H1 (cell line): ENCODE measurements around the gene SPATA6L. TPM values are rescaled to one million over a fixed set of nuclear protein-coding genes. Genes with fewer than 3 reads are reported as not detected.

Experiments used
- CTCF ChIA-PET: fragments of 300-600 bp; sonication (Branson Sonifier 250); formaldehyde crosslinking; loops from one replicate; lab custom pipeline; 2021; ENCODE audit not compliant: partially characterized antibody; lab: Charles Lee
- POLR2A ChIA-PET: fragments of 300-600 bp; sonication (Branson Sonifier 250); formaldehyde crosslinking; loops from one replicate; lab custom pipeline; 2021; ENCODE audit warnings: inconsistent platforms; ENCODE audit not compliant: partially characterized antibody; lab: Charles Lee
- DNase-seq, 2 experiments: peaks; one replicate each; pipeline versions ENCODE4 v3.0.0 to v3.0.0-alpha.2; 2010 to 2022; ENCODE audit warnings: low spot score in 2 of 2, low read depth in 1 of 2, mixed read lengths in 1 of 2
- FAIRE-seq: peaks from 2 replicates; lab custom pipeline; 2011; peaks lifted over from hg19 to GRCh38; lab: Jason Lieb, UNC
- H2AFZ ChIP-seq: 2 replicates; pipeline ENCODE4 v1.8.1; 2012; ENCODE audit warnings: low read length, inconsistent platforms
- H2AK5ac ChIP-seq: 2 replicates; pipeline ENCODE4 v1.6.1; 2013; ENCODE audit warnings: low read depth, low read length
- H2BK120ac ChIP-seq: replicated peaks from 2 replicates; pipeline ENCODE3; 2013; ENCODE audit warnings: low read depth, low read length, inconsistent platforms
- H2BK12ac ChIP-seq: 2 replicates; pipeline ENCODE4 v1.6.1; 2013; ENCODE audit warnings: low read depth, low read length
- H2BK15ac ChIP-seq: 2 replicates; pipeline ENCODE4 v1.6.1; 2013; ENCODE audit warnings: low read length
- H2BK20ac ChIP-seq: 2 replicates; pipeline ENCODE4 v1.6.1; 2013; ENCODE audit warnings: low read length
- H2BK5ac ChIP-seq: 2 replicates; pipeline ENCODE4 v1.6.1; 2013; ENCODE audit warnings: low read depth, low read length
- H3K14ac ChIP-seq: 2 replicates; pipeline ENCODE4 v1.6.1; 2013; ENCODE audit warnings: inconsistent platforms; ENCODE audit not compliant: insufficient read length
- H3K18ac ChIP-seq: 2 replicates; pipeline ENCODE4 v1.6.1; 2013; ENCODE audit warnings: low read length; ENCODE audit errors: extremely low read depth
- H3K23ac ChIP-seq: 2 replicates; pipeline ENCODE4 v1.6.1; 2013; ENCODE audit warnings: inconsistent platforms; ENCODE audit not compliant: insufficient read length
- H3K23me2 ChIP-seq: 2 replicates; pipeline ENCODE4 v1.6.1; 2013; ENCODE audit warnings: low read depth, low read length
- H3K27ac ChIP-seq: 2 replicates; pipeline ENCODE4 v1.6.1; 2011; ENCODE audit warnings: low read depth, low read length, inconsistent platforms
- H3K27me3 ChIP-seq, 4 experiments: replicated peaks in 1 of 4; 1 replicate in 1 of 4; 2 replicates in 3 of 4; pipeline versions ENCODE4 v1.6.1 to v1.8.1; 2011 to 2013; ENCODE audit warnings: low read length in 3 of 4, mild to moderate bottlenecking in 3 of 4, inconsistent platforms in 2 of 4, mixed read lengths in 2 of 4, moderate library complexity in 1 of 4; ENCODE audit not compliant: control insufficient read depth in 3 of 4, insufficient read depth in 3 of 4; ENCODE audit errors: extremely low read depth in 1 of 4
- H3K36me3 ChIP-seq, 4 experiments: 2 replicates each; pipeline versions ENCODE4 v1.6.1 to v1.8.1; 2011 to 2013; ENCODE audit warnings: mild to moderate bottlenecking in 4 of 4, low read length in 3 of 4, moderate library complexity in 2 of 4, control low read depth in 1 of 4, inconsistent platforms in 1 of 4; ENCODE audit not compliant: insufficient read depth in 4 of 4, control insufficient read depth in 2 of 4
- H3K4ac ChIP-seq: replicated peaks from 2 replicates; pipeline ENCODE3; 2013; ENCODE audit warnings: low read length, low read depth, mixed read lengths, inconsistent platforms; ENCODE audit not compliant: insufficient read length
- H3K4me1 ChIP-seq, 4 experiments: replicated peaks in 1 of 4; 1 replicate in 1 of 4; 2 replicates in 3 of 4; pipeline versions ENCODE4 v1.6.1 to v1.8.1; 2011 to 2013; ENCODE audit warnings: low read length in 3 of 4, inconsistent platforms in 2 of 4, mixed read lengths in 1 of 4; ENCODE audit not compliant: insufficient read depth in 4 of 4, control insufficient read depth in 3 of 4
- H3K4me2 ChIP-seq, 2 experiments: 2 replicates each; pipeline versions ENCODE4 v1.6.1 to v1.8.1; 2011 to 2013; ENCODE audit warnings: low read depth in 2 of 2, low read length in 2 of 2, control low read depth in 1 of 2, inconsistent platforms in 1 of 2, mild to moderate bottlenecking in 1 of 2; ENCODE audit not compliant: insufficient read depth in 1 of 2
- H3K4me3 ChIP-seq, 4 experiments: fragments of 200-600, 300-600 bp in 1 of 4; sonication (generic), shearing (Covaris generic), sonication (Bioruptor Twin) in 1 of 4; 2 replicates each; pipeline versions ENCODE4 v1.5.1 to v1.8.1; 2011 to 2016; ENCODE audit warnings: low read length in 4 of 4, low read depth in 3 of 4, control low read depth in 2 of 4, inconsistent platforms in 2 of 4, mild to moderate bottlenecking in 2 of 4, mixed read lengths in 1 of 4, moderate library complexity in 1 of 4; ENCODE audit not compliant: insufficient read depth in 2 of 4; ENCODE audit errors: extremely low read depth in 1 of 4
- H3K56ac ChIP-seq: replicated peaks from 2 replicates; pipeline ENCODE3; 2013; ENCODE audit warnings: low read depth, mild to moderate bottlenecking, mixed read lengths, low read length, inconsistent platforms; ENCODE audit not compliant: insufficient read length
- H3K79me1 ChIP-seq: 2 replicates; pipeline ENCODE4 v1.6.1; 2013; ENCODE audit warnings: low read depth, low read length, control low read depth
- H3K79me2 ChIP-seq, 2 experiments: 2 replicates each; pipeline versions ENCODE4 v1.6.1 to v1.8.1; 2012 to 2013; ENCODE audit warnings: low read length in 2 of 2, mild to moderate bottlenecking in 2 of 2, inconsistent platforms in 1 of 2; ENCODE audit not compliant: insufficient read depth in 2 of 2, control insufficient read depth in 1 of 2
- H3K9ac ChIP-seq, 4 experiments: replicated peaks in 1 of 4; 1 replicate in 1 of 4; 2 replicates in 3 of 4; pipeline versions ENCODE4 v1.6.1 to v1.8.1; 2011 to 2013; ENCODE audit warnings: low read depth in 3 of 4, low read length in 3 of 4, control low read depth in 2 of 4, mild to moderate bottlenecking in 2 of 4, moderate library complexity in 2 of 4, inconsistent platforms in 1 of 4; ENCODE audit errors: extremely low read depth in 1 of 4
- H3K9me3 ChIP-seq, 2 experiments: 2 replicates each; pipeline versions ENCODE4 v1.6.1 to v1.8.1; 2012 to 2013; ENCODE audit warnings: mild to moderate bottlenecking in 2 of 2, moderate library complexity in 2 of 2, control low read depth in 1 of 2, inconsistent platforms in 1 of 2, low read depth in 1 of 2, low read length in 1 of 2, mixed read lengths in 1 of 2; ENCODE audit not compliant: insufficient read depth in 2 of 2
- H4K20me1 ChIP-seq, 2 experiments: replicated peaks in 1 of 2; 2 replicates each; pipeline versions ENCODE3 to v1.8.1; 2011 to 2013; ENCODE audit warnings: inconsistent platforms in 2 of 2, low read length in 2 of 2, mild to moderate bottlenecking in 1 of 2; ENCODE audit not compliant: insufficient read depth in 2 of 2, control insufficient read depth in 1 of 2
- H4K5ac ChIP-seq: 2 replicates; pipeline ENCODE4 v1.6.1; 2013; ENCODE audit warnings: low read length, low read depth, mixed read lengths, inconsistent platforms; ENCODE audit not compliant: insufficient read length
- H4K8ac ChIP-seq: 2 replicates; pipeline ENCODE4 v1.8.0; 2013; ENCODE audit warnings: mild to moderate bottlenecking, moderate library complexity, low read length, inconsistent platforms; ENCODE audit not compliant: insufficient read depth; ENCODE audit errors: extremely low read depth
- H4K91ac ChIP-seq: replicated peaks from 2 replicates; pipeline ENCODE3; 2013; ENCODE audit warnings: low read length, mixed read lengths, inconsistent platforms; ENCODE audit not compliant: insufficient read length
- CEBPB ChIP-seq: IDR thresholded peaks from 2 replicates; pipeline ENCODE4 v1.6.1; 2012; ENCODE audit warnings: low read depth, low read length
- POLR2A ChIP-seq, 2 experiments: IDR thresholded peaks; 1 replicate in 1 of 2; 2 replicates in 1 of 2; pipeline ENCODE4 v1.6.1; 2011; ENCODE audit warnings: low read depth in 2 of 2, low read length in 2 of 2, mild to moderate bottlenecking in 2 of 2; ENCODE audit errors: control extremely low read depth in 1 of 2
- WGBS, 2 experiments: shearing (Covaris generic) in 1 of 2; methylation state at CpG; one replicate each; pipeline versions ENCODE4 v1.1.6 to v1.1.7; 2013 to 2015; ENCODE audit warnings: low lambda C conversion rate in 2 of 2, mixed read lengths in 2 of 2, inconsistent platforms in 1 of 2, low coverage in 1 of 2, missing lambda C conversion rate in 1 of 2; ENCODE audit not compliant: insufficient replicate concordance in 2 of 2, insufficient coverage in 1 of 2, insufficient read length in 1 of 2; ENCODE audit errors: extremely low coverage in 1 of 2, missing lambda C conversion rate in 1 of 2; 5-methylcytosine and 5-hydroxymethylcytosine counted together
- polyA plus RNA-seq, 7 experiments: library from polyadenylated mRNA; depleted of rRNA in 3 of 7; stranded (reverse) in 5 of 7; unstranded in 2 of 7; fragments of >200 nt in 5 of 7; fragments of 200-250 nt in 2 of 7; gene quantifications; 1 replicate in 5 of 7; 2 replicates in 1 of 7; 4 replicates in 1 of 7; pipeline versions ENCODE4 v1.2.1 to v1.2.3, GENCODE V29; 2011 to 2013; ENCODE audit warnings: missing spikeins in 2 of 7, mixed read lengths in 2 of 7
- total RNA-seq: library from RNA; stranded (reverse); fragmentation: NEBNext Ultra II Directional; extraction: Animal tissue kit (Norgen Biotek cat#: 25700); gene quantifications from 2 replicates; pipeline ENCODE4 v1.2.1, GENCODE V29; 2021

Gene SPATA6L
- total and polyA plus RNA-seq, 2 of the 8 experiments (the other 6 are each of a cell fraction or from before 2014, with no cell fraction given), result 0.57 to 1.1 TPM

GRCh38 chr9:4700932-4701331, 34.7 kb upstream of the SPATA6L start:
- Histone ChIP-seq H3K4ac (no peak overlapping the region), H2BK5ac (no peak overlapping the region), H4K91ac (no peak overlapping the region), H3K27me3 (no peaks in the 10 kb centered on the region), H3K79me1 (no peaks in the 10 kb centered on the region), H2BK15ac (no peak overlapping the region), H3K14ac (no peak overlapping the region), H3K18ac (no peak overlapping the region), H3K27ac (no peak overlapping the region), H2BK120ac (no peak overlapping the region), H3K9ac (no peak overlapping the region), H3K9me3 (no peaks in the 10 kb centered on the region), H4K8ac (no peak overlapping the region), H3K36me3 (peaks cover 1 to 35% (median 7%) of the 10 kb centered on the region in 4 experiments; a peak in 4 of 8 replicates), H2BK20ac (no peak overlapping the region), H3K23me2 (no peaks in the 10 kb centered on the region), H3K56ac (no peak overlapping the region), H2BK12ac (no peak overlapping the region), H4K5ac (no peak overlapping the region), H3K4me2 (no peak overlapping the region), H2AK5ac (no peak overlapping the region), H3K4me3 (no peak overlapping the region), H2AFZ (no peak overlapping the region), H4K20me1 (no peaks in the 10 kb centered on the region), H3K23ac (no peak overlapping the region), H3K79me2 (no peaks in the 10 kb centered on the region), H3K4me1 (no peaks in the 10 kb centered on the region)
- WGBS, 2 experiments, result 88% methylated on average over 2 of the region's 2 CpGs; no CpG with 5 or more reads in 1 of the 2 experiments
- DNase-seq (no peak), FAIRE-seq (no peak)
- peak; percentile 48; the same call in 1 of the 2 replicates for TF ChIP-seq CEBPB
- no peak for TF ChIP-seq POLR2A (IDR thresholded peaks at IDR 0.05; ENCODE audit: control extremely low read depth in 1 of 2, low read depth in 2 of 2, low read length in 2 of 2)
- ChIA-PET POLR2A (interaction anchor here (1.3 kb wide), 1 partner anchor 10 kb away, joined by 4 read pairs; no protein-coding TSS in a partner anchor), CTCF (no interaction called here)
